Cardiac fibroblast (primary cell): ENCODE measurements around the gene NAT8L.

Experiments
- DNase-seq, 2 donors: peaks; one replicate each; pipeline versions ENCODE4 v3.0.0 to v3.0.0-alpha.2; 2010; ENCODE audit warnings: low read depth in 2 of 2
- H3K4me3 ChIP-seq, 2 donors: replicated peaks in 1 of 2; 1 replicate in 1 of 2; 2 replicates in 1 of 2; pipeline ENCODE4 v1.5.1; 2011; ENCODE audit warnings: low read depth in 2 of 2, low read length in 2 of 2, mild to moderate bottlenecking in 2 of 2, moderate library complexity in 1 of 2
- CTCF ChIP-seq: IDR thresholded peaks from one replicate; pipeline ENCODE4 v1.5.1; 2011; ENCODE audit warnings: low read depth, mild to moderate bottlenecking, low read length, inconsistent platforms

NAT8L gene

GRCh38 chr4:2083116-2083825 lies 24.1 kb downstream of the NAT8L start:
- no peak for DNase-seq
- no peak for TF ChIP-seq CTCF
- H3K4me3 ChIP-seq = no peak overlapping the region

- no peak for DNase-seq
- TF ChIP-seq CTCF = no peak
These were observed 24.7 kb downstream of the NAT8L start for GRCh38 chr4:2083826-2084160.

GRCh38 chr4:2084316-2084715 lies 25.2 kb downstream of the NAT8L start:
- H3K4me3 ChIP-seq = no peak overlapping the region
- DNase-seq = no peak
- TF ChIP-seq CTCF = no peak

More at GRCh38 chr4:2083826-2084160, 24.7 kb downstream of the NAT8L start:
- no peak overlapping the region for H3K4me3 ChIP-seq

DNA sequence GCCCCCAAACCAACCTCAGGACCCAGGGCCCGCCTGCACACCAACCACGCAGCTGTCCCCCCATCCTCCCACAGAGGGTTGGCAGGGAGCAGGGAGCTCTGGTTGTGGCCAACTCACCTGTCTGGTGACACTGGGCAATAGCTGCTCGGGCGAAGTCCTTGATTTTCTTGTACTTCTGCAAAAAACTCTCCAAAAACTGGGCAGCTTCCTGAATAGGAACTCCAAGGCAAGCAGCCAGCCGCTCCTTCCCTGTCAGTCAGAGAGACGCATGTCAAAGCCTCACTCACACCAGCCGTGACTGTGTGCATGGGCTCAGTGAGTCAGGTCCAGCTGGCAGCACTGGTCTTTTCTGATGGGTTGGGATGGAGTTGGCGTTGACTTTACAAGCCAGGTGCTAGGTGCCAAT lies 26.4 kb downstream of the NAT8L start:
- TF ChIP-seq CTCF = no peak
- no peak overlapping the region for H3K4me3 ChIP-seq
- DNase-seq = no peak

DNA sequence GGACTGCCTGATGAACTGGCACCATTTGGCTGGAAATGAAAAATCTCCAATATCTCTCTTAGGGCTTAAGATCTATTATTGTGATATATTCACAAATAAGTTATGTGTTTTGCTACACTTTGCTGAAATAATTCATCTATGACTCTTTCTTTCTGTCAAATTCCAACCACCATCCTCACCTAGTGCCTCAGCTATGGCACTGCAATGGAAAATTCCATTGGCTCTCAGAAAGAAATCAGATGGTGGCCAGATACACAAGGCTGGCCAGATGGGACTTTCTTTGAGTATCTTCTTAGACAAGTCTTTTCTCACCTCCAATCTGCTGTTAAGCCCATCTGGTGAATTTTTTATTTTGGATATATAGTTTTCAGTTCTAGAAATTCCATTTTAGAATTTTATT lies 28.0 kb downstream of the NAT8L start:
- DNase-seq = peak in 1 of 2 donors; percentile 11
- no peak overlapping the region for H3K4me3 ChIP-seq
- peak; percentile 24 for TF ChIP-seq CTCF

GRCh38 chr4:2089222-2089621 lies 30.1 kb downstream of the NAT8L start:
- DNase-seq = no peak
- no peak for TF ChIP-seq CTCF
- H3K4me3 ChIP-seq = no peak overlapping the region

- no peak for DNase-seq
- H3K4me3 ChIP-seq = no peak overlapping the region
- no peak for TF ChIP-seq CTCF
These were observed 31.5 kb downstream of the NAT8L start for GRCh38 chr4:2090642-2091041.
